ENCODE measurements around the gene SOX6.

GRCh38 chr11:16225623-16226022 lies 130.7 kb downstream of the SOX6 start:
- TF ChIP-seq POLR2A (IDR thresholded peaks at IDR 0.05) = no peak
- TF ChIP-seq POLR2AphosphoS5 (IDR thresholded peaks at IDR 0.05; ENCODE audit: insufficient read depth in 1 of 2, low read depth in 1 of 2) = no peak

Measured in vagina (tissue), 2 donors.